Tibial nerve (tissue), 4 donors: ENCODE data around the gene RELL2.

Experiments used
- EP300 ChIP-seq, 2 donors: sonication (generic); formaldehyde crosslinking; IDR thresholded peaks; one replicate each; pipeline ENCODE4 v1.6.1; 2017; ENCODE audit warnings: antibody characterized with exemption in 2 of 2, mild to moderate bottlenecking in 1 of 2
- POLR2A ChIP-seq, 2 donors: fragments of 450-650 bp; IDR thresholded peaks; one replicate each; pipeline ENCODE4 v1.6.1; 2017; ENCODE audit warnings: antibody characterized with exemption in 2 of 2, mild to moderate bottlenecking in 2 of 2, moderate library complexity in 2 of 2
- TF ChIP-seq, protein P1 (sequence below), 5 experiments: fragments of 200-600 bp in 3 of 5; fragments of 450-650 bp in 2 of 5; sonication (generic) in 3 of 5; IDR thresholded peaks; one replicate each; pipeline ENCODE4 v1.5.1; 2016 to 2019; ENCODE audit warnings: antibody characterized with exemption in 5 of 5, mild to moderate bottlenecking in 3 of 5, moderate library complexity in 2 of 5

DNA sequence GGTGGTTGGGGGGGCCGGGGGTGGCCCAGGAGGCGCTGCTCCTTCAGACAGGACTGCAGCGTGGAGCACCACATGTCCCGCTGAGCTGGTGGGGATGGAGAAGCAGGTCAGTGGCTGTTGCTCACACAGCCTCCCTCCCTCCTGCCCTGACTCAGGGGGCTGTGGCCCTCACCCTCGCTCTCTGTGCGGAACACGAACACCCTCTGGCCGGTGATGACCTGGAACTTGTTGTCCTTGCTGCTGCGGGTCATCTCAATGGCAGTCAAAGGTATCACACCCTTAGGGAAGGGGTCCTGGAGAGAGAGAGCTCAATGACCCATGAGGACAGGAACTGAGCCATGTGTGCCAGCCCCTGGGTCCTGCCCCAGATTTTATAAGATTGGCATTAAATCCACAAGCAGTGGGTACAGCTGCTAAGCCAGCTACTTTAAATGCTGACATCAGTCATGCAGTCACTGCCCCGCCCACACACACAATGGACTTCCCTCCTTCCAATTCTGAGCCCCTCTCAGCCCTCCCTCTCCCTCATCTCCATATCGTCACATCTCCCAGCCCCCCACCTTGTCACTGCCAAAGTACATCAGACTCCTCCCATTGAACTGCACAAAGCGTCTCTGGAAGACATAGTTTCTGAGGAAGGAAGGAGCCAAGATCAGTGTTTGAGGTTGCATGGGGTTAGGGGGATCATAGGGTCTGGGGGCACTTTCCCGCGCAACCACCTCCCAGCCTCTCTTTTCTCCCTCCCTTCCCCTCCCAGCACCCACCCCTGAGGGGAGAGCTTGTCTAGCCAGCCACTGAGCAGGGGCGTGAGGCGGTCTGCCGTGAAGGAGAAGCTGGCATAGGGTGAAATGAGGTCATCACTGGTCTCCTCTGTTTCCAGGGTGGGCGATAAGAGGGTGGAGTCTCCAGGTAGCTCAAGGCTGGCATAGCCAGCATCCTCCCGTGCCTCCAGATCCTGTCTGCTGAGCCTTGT lies 36.3 kb downstream of the RELL2 start:
- TF ChIP-seq, protein P1, sequence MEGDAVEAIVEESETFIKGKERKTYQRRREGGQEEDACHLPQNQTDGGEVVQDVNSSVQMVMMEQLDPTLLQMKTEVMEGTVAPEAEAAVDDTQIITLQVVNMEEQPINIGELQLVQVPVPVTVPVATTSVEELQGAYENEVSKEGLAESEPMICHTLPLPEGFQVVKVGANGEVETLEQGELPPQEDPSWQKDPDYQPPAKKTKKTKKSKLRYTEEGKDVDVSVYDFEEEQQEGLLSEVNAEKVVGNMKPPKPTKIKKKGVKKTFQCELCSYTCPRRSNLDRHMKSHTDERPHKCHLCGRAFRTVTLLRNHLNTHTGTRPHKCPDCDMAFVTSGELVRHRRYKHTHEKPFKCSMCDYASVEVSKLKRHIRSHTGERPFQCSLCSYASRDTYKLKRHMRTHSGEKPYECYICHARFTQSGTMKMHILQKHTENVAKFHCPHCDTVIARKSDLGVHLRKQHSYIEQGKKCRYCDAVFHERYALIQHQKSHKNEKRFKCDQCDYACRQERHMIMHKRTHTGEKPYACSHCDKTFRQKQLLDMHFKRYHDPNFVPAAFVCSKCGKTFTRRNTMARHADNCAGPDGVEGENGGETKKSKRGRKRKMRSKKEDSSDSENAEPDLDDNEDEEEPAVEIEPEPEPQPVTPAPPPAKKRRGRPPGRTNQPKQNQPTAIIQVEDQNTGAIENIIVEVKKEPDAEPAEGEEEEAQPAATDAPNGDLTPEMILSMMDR (IDR thresholded peaks at IDR 0.05): no peak
- TF ChIP-seq EP300 (IDR thresholded peaks at IDR 0.05) (no peak), POLR2A (IDR thresholded peaks at IDR 0.05) (no peak)
